Subcutaneous preadipocyte (primary cell): ENCODE measurements around the gene TTC27. TPM values are rescaled to one million over a fixed set of nuclear protein-coding genes. Genes with fewer than 3 reads are reported as not detected.

Source experiments
- small RNA-seq: library from RNA; depleted of rRNA; stranded (forward); fragments of <200 nt; gene quantifications from one replicate; pipeline ENCODE3, GENCODE V24; 2012
- total RNA-seq: library from RNA; depleted of rRNA; stranded (reverse); fragments of >200 nt; gene quantifications from 2 replicates; pipeline ENCODE4 v1.2.3, GENCODE V29; 2012

The TTC27 gene
- 19.5 and 28.9 TPM in 2 replicates for total RNA-seq

GRCh38 chr2:32627814-32628579 is at the start of gene TTC27:
TSS of gene TTC27 (plus strand) at chr2:32628050. CDS start at chr2:32628293, 243 bp downstream.

Small RNA genes lying within 50 kb of the gene (small RNA-seq; reads per million reads assigned to genes)
- gene MIR4765 = not detected
